ENCODE measurements around the gene RAE1. TPM values are rescaled to one million over a fixed set of nuclear protein-coding genes. Genes with fewer than 3 reads are reported as not detected.
A peak's percentile ranks its signal among the peaks of the same experiment; 100 is the strongest.

Gene RAE1
- total and polyA plus RNA-seq, 8 donors = 16.4 to 55.5 (median 49.5) TPM

DNA sequence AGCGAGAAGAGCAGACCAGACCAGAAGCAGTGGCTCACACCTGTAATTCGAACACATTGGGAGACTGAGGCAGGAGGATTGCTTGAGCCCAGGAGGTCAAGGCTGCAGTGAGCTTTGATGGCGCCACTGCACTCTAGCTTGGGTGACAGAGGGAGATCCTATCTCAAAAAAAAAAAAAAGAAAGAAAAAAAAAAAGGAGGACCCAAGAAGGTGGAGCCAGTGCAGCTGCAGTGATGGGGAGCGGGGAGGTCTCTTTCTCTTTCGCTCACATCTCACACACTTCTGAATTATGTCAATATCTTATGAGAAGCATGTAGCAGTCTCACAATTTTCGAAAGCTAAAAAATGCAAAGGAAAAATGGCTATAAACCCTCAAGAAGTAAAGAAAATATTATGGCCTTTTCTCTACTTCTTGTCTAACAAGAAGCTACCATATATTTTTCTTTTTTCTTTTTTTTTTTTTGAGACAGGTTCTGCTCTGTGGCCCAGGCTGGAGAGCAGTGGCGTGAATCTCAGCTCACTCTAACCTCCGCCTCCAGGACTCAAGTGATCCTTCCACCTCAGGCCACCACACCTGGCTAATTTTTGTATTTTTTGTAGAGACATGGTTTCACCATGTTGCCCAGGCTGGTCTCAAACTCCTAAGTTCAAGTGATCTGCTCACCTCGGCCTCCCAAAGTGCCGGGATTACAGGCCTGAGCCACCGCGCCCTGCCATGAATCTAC lies 25.3 kb upstream of the RAE1 start:
- intact Hi-C loops (cut with DNase I) = no loop called here
- Histone ChIP-seq H3K27me3 (peaks cover 15 to 79% of the 10 kb centered on the region in 2 donors), H3K4me1 (no peaks in the 10 kb centered on the region), H3K9me3 (no peaks in the 10 kb centered on the region), H3K36me3 (no peaks in the 10 kb centered on the region), H3K4me3 (no peak overlapping the region), H3K27ac (no peak overlapping the region)
- TF ChIP-seq, protein P1, sequence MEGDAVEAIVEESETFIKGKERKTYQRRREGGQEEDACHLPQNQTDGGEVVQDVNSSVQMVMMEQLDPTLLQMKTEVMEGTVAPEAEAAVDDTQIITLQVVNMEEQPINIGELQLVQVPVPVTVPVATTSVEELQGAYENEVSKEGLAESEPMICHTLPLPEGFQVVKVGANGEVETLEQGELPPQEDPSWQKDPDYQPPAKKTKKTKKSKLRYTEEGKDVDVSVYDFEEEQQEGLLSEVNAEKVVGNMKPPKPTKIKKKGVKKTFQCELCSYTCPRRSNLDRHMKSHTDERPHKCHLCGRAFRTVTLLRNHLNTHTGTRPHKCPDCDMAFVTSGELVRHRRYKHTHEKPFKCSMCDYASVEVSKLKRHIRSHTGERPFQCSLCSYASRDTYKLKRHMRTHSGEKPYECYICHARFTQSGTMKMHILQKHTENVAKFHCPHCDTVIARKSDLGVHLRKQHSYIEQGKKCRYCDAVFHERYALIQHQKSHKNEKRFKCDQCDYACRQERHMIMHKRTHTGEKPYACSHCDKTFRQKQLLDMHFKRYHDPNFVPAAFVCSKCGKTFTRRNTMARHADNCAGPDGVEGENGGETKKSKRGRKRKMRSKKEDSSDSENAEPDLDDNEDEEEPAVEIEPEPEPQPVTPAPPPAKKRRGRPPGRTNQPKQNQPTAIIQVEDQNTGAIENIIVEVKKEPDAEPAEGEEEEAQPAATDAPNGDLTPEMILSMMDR (IDR thresholded peaks at IDR 0.05) = no peak
- DNase-seq (no peak), ATAC-seq (no peak)

DNA sequence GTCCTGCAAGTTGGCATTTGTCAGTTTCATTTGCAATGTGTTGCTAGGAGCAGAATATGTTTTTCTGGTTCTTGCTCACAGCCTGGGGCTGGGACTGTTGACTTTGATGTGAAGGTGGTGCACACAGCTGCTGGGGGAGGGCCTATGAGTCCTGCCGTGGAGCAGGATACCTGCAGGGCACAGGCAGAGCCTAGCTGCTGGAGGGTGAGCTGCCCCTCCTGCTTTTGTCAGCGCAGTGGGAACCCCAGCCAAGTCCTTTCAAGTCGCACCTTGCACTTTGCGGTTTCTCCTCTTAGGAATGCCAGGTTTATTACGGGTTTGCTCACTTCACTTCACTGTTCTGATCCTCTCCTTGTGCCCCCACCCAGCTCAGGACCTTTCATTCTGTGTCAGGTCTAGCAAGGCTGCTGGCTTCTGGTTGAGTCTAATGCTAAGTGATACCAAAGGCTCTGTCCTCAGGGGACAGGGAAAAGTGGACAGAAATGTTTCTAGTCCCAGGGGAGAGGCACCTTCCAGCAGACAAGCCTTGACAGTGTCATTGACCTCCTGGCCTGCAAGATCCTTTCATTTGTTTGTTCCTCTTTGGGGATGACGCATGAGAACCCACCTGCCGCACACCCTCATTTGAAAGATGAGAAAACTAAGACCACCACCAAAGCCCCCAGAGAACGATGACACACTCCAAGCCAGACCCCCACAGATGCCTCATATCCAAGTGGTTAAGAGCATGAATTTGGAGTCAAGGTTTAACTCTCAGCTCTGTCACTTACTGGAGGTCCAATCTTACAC lies 24.2 kb upstream of the RAE1 start:
- no peaks in the 10 kb centered on the region for H3K9me3 ChIP-seq
- H3K27ac ChIP-seq = no peak overlapping the region
- intact Hi-C loops (cut with DNase I) = no loop called here
- H3K4me3 ChIP-seq = no peak overlapping the region
- H3K4me1 ChIP-seq = no peaks in the 10 kb centered on the region
- no peaks in the 10 kb centered on the region for H3K36me3 ChIP-seq
- ATAC-seq = peak; percentile 89
- DNase-seq = peak in 2 of 4 donors; percentile 41 to 55
- TF ChIP-seq, protein P1 (IDR thresholded peaks at IDR 0.05) = no peak
- peaks cover 25 to 82% of the 10 kb centered on the region in 2 donors for H3K27me3 ChIP-seq

DNA sequence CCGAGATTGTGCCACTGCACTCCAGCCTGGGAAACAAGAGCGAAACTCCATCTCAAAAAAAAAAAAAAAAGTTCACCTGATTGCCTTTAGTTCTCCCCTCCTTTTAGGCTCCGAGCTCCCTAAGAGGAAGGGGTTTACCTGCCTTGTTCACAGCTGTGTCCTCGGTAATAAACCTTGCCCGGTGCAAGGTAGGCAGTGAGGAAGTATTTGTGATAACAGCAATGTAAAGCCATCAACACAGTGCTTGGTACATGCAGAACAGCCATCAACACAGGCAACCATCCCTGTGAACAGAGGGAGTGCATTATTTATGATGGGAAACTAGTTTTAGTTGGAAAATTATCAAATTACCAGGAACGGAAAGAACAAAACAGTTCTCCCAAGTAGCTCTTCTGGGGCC lies 23.2 kb upstream of the RAE1 start:
- ATAC-seq = no peak
- no peaks in the 10 kb centered on the region for H3K36me3 ChIP-seq
- intact Hi-C loops (cut with DNase I) = no loop called here
- TF ChIP-seq, protein P1 (IDR thresholded peaks at IDR 0.05) = no peak
- H3K4me3 ChIP-seq = no peak overlapping the region
- no peaks in the 10 kb centered on the region for H3K9me3 ChIP-seq
- peaks cover 32 to 82% of the 10 kb centered on the region in 2 donors for H3K27me3 ChIP-seq
- H3K4me1 ChIP-seq = no peaks in the 10 kb centered on the region
- H3K27ac ChIP-seq = no peak overlapping the region
- no peak for DNase-seq

DNA sequence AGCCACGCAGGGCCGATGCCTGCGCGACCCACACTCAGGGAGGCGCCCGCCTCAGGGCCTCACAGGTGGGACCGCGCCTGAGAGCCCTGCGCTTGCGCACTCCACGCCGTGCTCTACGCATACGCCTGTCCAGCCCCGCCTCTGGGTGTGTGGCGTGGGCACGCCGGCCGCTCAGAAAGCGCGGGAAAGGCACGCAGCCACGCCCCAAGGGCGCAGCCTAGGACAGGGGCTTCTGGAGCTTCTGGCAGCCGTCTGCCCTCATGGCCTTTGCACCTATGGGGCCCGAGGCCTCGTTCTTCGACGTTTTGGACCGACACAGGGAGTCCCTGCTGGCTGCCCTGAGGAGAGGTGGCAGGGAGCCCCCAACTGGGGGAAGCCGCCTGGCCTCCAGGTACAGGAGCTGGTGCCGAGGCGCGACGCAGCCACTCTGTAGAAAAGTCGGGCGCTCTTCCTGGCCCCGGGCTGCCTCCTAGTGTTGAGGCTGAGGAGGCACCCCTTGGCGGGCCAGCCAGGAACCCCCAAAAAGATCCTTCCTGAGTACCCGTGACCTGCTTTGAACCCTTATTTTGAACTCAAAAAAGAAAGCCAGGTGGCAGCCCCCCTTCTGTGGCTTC lies 21.3 kb upstream of the RAE1 start, which contains the start of gene SPO11:
SPO11 (plus strand) TSS at position 196 of the 614 bp plus-strand sequence; CDS start at position 261, 65 bp downstream.
- H3K27me3 ChIP-seq = peaks cover 35 to 91% of the 10 kb centered on the region in 2 donors
- no peak within 1 kb of the TSS for H3K4me3 ChIP-seq
- TF ChIP-seq, protein P1 (IDR thresholded peaks at IDR 0.05) = no peak
- no peak within 1 kb of the TSS for H3K27ac ChIP-seq
- H3K9me3 ChIP-seq = no peaks in the 10 kb centered on the region
- H3K36me3 ChIP-seq = no peaks in the 10 kb centered on the region
- intact Hi-C loops (cut with DNase I) = no loop called here
- ATAC-seq (no peak), DNase-seq (no peak)
- no peaks in the 10 kb centered on the region for H3K4me1 ChIP-seq

DNA sequence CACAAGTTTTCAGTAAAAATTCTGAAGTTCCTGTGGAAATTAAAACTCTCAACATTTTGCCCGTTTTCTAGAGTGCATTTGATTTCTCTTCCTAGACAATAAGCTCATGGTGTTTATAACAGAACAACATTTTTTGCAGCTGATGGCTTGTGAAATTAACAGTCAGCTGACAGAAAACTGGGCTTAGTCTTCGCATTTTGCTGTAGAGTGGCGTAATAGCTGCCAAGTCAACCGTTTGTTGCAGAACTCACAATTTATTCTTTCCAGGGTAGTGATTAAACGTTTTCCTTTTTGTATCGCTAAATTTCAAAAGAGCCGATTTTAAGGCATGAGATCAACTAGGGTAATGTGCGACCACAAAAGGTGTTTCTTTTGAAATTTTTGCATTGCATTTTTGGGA lies 20.1 kb upstream of the RAE1 start:
- DNase-seq (peak in 2 of 4 donors; percentile 49 to 71), ATAC-seq (no peak)
- Histone ChIP-seq H3K27me3 (peaks cover 39 to 91% of the 10 kb centered on the region in 2 donors), H3K4me3 (no peak overlapping the region), H3K9me3 (no peaks in the 10 kb centered on the region), H3K4me1 (no peaks in the 10 kb centered on the region), H3K27ac (no peak overlapping the region), H3K36me3 (no peaks in the 10 kb centered on the region)
- intact Hi-C loops (cut with DNase I) = no loop called here
- TF ChIP-seq, protein P1 (IDR thresholded peaks at IDR 0.05) = no peak

Measured in left lung (tissue), 10 donors.